PC-3 (cell line): ENCODE data around the gene KDM4B.

Experiments
- EZH2 ChIP-seq: fragments of 300-600 bp; sonication (generic); IDR thresholded peaks from one replicate; pipeline ENCODE4 v1.6.1; 2017; ENCODE audit warnings: antibody characterized with exemption, mild to moderate bottlenecking, low read length; ENCODE audit not compliant: unreplicated experiment
- TF ChIP-seq, protein P1 (sequence below): fragments of 300-600 bp; sonication (generic); conservative IDR thresholded peaks from 2 replicates; pipeline ENCODE4 v1.5.1; 2017; ENCODE audit warnings: antibody characterized with exemption, low read depth, mild to moderate bottlenecking, low read length

DNA sequence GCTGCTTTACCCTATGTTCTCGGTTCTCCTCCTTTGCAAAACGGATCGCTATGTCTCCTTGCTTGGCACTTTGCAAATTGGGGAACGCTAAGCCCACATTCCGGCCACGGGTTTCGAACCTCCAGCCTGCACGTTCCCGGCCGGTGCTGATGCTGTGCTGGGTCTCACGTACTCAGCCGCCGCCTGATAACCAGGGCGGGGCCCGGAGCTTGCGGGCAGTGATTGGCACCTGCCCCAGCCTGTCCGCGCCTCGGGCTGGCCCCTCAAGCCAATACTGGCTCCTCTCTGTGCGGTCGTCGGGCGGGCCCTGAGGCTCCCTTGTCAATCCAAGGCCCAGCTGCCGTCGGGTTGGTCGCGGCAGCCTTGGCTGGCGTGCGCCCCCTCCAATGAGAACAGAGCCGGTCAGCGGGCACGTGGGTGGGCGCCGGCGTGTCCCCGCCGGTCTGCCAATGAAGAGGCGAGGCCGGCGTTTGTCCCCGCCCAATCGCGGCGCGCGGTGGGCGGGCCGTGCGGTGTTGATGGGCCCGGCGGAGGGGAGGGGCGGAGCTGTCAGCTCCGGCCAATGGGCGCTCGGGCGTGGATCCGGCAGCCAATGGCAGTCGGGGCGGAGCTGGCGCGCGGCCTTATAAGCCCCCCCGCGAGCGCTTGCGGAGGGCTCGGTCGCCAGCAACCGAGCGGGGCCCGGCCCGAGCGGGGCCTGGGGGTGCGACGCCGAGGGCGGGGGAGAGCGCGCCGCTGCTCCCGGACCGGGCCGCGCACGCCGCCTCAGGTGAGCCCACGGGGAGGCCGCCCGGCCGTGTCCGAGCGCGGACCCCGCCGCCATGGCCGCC lies at the start of gene KDM4B:
- TF ChIP-seq, protein P1, sequence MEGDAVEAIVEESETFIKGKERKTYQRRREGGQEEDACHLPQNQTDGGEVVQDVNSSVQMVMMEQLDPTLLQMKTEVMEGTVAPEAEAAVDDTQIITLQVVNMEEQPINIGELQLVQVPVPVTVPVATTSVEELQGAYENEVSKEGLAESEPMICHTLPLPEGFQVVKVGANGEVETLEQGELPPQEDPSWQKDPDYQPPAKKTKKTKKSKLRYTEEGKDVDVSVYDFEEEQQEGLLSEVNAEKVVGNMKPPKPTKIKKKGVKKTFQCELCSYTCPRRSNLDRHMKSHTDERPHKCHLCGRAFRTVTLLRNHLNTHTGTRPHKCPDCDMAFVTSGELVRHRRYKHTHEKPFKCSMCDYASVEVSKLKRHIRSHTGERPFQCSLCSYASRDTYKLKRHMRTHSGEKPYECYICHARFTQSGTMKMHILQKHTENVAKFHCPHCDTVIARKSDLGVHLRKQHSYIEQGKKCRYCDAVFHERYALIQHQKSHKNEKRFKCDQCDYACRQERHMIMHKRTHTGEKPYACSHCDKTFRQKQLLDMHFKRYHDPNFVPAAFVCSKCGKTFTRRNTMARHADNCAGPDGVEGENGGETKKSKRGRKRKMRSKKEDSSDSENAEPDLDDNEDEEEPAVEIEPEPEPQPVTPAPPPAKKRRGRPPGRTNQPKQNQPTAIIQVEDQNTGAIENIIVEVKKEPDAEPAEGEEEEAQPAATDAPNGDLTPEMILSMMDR, result no peak
- TF ChIP-seq EZH2, result no peak
